HEK293T (cell line): Measurements from ENCODE around the gene TMEM178B.

ENCODE experiments used
- ELF4 ChIP-seq: fragments of 450-650 bp; IDR thresholded peaks from 2 replicates; pipeline ENCODE4 v1.6.1; 2017; ENCODE audit warnings: antibody characterized with exemption
- FOXA1 ChIP-seq: fragments of 450-650 bp; IDR thresholded peaks from 2 replicates; pipeline ENCODE4 v1.6.1; 2016; ENCODE audit warnings: mild to moderate bottlenecking
- FOXM1 ChIP-seq: fragments of 450-650 bp; IDR thresholded peaks from 2 replicates; pipeline ENCODE4 v1.6.1; 2017; ENCODE audit warnings: mild to moderate bottlenecking, borderline replicate concordance
- HDGF ChIP-seq: fragments of 450-650 bp; IDR thresholded peaks from 2 replicates; pipeline ENCODE4 v1.6.1; 2017; ENCODE audit warnings: antibody characterized with exemption, borderline replicate concordance
- L3MBTL2 ChIP-seq: fragments of 450-650 bp; conservative IDR thresholded peaks from 2 replicates; pipeline ENCODE4 v1.6.1; 2016; ENCODE audit warnings: mild to moderate bottlenecking
- SP1 ChIP-seq: fragments of 450-650 bp; IDR thresholded peaks from 2 replicates; pipeline ENCODE4 v1.6.1; 2017
- TF ChIP-seq, protein P1 (sequence below): fragments of 450-650 bp; IDR thresholded peaks from 2 replicates; pipeline ENCODE4 v1.6.1; 2016

GRCh38 chr7:141528399-141528798 lies 454.5 kb downstream of the TMEM178B start:
- TF ChIP-seq FOXM1, result no peak
- no peak for TF ChIP-seq HDGF
- no peak for TF ChIP-seq ELF4
- TF ChIP-seq SP1, result no peak
- no peak for TF ChIP-seq L3MBTL2
- TF ChIP-seq FOXA1, result no peak
- TF ChIP-seq, protein P1, sequence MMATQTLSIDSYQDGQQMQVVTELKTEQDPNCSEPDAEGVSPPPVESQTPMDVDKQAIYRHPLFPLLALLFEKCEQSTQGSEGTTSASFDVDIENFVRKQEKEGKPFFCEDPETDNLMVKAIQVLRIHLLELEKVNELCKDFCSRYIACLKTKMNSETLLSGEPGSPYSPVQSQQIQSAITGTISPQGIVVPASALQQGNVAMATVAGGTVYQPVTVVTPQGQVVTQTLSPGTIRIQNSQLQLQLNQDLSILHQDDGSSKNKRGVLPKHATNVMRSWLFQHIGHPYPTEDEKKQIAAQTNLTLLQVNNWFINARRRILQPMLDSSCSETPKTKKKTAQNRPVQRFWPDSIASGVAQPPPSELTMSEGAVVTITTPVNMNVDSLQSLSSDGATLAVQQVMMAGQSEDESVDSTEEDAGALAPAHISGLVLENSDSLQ, result no peak
